GM21737 (cell line): ENCODE measurements around the gene POLR2B.
"Not testable (repeated sequence)": the region's sequence is repeated elsewhere in the genome, so short reads cannot be mapped to it uniquely, and the experiment has no call there.

ENCODE experiments used
- ATAC-seq: cut with Tn5 transposase; IDR thresholded peaks from one replicate; pipeline ENCODE4 v1.9.1; 2021; ENCODE audit warnings: mild to moderate bottlenecking, moderate library complexity; ENCODE audit not compliant: unreplicated experiment

Gene POLR2B

DNA sequence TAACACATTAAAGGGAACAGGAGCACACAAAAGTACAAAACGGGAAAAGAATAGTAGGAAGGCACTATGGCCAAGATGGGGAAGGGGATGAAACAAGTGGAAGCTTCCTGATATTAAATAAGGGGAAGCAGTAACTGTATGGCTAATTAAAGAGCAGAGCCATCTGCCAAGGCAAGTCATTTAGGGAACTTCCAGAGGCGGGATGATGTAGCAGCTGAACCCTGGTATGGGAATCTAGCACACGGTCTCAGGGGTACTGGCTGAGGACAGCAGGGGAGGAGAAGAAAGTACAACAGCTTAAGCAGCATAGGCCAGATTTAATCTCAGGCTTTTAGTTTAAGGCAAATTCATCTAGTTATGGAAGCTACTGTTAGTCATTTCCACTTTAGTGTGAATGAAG lies 72.4 kb downstream of the POLR2B start:
- no peak for ATAC-seq

DNA sequence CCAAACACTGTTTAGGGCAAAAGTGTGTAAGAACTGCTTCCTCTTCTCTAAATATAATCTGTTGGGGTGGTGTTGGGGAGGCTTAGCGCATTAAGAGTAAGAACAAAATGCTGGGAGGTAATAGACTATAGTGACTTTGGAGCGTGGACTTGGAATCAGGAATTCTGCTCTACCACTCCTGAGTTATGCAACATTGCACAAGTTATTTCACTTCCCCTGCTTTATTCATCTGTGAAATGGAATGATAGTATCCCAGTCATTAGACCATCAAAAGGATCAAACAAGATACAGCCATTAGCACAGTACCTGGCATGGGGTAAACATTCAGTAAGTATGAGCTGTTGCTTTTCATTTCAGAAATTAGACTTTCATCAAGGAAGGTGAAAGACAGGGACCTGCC lies 72.8 kb downstream of the POLR2B start:
- ATAC-seq: no peak

DNA sequence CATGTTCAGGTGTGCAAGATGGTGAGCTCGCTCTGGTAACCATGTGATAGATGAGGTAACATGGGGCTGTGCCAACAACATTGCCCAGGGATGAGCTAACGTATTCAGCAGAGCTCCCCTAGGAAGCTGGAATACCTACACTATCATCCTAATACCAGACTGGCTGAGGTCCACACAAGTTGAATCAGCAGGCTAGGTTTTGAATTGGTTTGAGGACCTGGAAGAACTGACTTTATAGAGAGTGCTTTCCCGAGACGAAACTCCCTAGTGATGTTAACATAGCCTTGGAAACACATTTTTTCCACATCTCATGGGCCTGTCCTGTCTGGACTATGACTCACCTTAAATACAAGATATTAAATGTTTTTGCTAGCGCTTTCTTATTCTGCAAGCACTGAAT lies 74.8 kb downstream of the POLR2B start:
- no peak for ATAC-seq

DNA sequence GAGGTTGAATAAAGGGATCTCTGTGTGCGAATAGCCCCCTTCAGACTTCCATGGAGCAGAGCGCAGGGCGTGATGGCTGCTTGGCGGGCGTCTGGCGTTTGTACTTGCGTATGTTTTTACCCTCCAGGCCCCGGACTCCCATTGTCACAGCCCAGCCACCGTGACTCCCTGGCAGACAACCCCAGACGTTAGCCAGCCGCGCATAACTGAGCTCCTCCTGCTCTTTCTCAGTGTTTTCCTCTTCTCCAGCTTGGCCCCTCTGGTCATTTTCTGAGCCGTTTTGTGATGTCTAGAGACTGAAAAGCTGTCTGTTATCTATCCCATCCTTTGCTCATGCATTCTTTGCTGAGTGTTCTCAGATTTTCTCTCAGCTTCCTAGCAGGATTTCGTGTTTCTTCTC lies 77.2 kb downstream of the POLR2B start:
- ATAC-seq: no peak

DNA sequence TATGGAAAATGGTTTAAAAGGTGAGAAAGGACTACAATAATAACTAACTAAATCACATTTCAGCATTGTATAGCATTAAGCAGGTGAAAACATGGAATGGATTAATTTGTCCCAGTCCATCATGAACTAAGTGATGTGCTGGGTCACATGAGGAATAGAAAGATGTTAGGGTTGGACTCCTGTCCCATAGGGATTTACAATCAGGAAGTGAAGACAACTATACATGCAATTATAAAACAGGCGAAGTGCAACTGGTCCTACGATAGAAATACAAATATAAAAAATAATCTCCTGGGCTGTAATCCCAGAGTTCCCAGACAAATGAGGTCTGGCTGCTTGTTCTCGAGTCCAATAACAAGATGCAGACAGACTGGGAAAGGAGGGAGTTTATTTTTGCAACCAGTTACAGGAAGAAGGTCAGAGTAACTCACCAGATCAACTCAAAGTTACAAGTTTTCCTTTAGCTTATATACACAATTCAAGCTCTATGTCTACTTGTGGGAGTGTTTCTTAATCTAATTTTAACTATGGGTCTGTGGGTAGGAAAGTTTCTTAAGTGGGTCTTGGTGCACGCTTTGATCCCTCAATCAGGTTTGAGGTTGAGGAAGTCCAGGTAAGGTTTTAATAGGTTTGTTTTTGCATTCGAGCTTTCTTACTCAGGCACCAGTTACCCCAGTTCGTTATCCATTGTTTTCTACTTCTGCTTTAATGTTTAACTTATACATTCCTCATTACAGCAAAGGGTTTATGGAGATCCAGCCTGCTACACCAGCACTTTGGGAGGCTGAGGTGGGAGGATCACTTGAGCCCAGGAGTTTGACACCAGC lies 81.4 kb downstream of the POLR2B start:
- ATAC-seq: no peak

DNA sequence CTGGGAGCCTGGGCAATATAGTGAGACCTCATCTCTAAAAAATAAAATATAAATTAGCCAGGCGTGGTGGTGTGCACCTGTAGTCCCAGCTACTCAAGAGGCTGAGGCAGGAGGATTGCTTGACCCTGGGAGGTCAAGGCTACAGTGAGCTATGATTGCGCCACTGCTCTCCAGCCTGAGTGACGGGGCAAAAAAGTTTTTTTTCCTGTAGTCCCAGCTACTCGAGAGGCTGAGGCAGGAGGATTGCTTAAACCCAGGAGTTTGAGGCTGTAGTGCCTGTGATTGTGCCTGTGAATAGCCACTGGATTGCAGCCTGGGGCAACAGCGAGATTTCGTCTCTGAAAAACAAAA lies 82.0 kb downstream of the POLR2B start:
- ATAC-seq: not testable (repeated sequence)

DNA sequence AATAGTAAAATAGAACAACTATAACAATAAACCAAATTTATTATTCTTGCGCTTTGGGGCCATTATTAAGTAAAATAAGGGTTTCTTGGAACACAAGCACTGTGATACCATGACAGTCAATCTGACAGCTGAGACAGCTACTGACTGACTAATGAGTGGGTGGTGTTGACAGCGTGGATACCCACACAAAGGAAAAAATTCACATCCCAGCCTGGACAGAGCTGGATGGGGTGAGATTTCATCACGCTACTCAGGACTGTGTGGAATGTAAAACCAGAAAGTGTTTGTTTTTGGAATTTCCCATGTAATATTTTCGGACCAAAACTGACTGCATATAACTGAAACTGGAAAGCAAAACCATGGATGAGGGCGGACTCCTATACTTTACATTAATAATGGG lies 82.7 kb downstream of the POLR2B start:
- ATAC-seq: no peak

DNA sequence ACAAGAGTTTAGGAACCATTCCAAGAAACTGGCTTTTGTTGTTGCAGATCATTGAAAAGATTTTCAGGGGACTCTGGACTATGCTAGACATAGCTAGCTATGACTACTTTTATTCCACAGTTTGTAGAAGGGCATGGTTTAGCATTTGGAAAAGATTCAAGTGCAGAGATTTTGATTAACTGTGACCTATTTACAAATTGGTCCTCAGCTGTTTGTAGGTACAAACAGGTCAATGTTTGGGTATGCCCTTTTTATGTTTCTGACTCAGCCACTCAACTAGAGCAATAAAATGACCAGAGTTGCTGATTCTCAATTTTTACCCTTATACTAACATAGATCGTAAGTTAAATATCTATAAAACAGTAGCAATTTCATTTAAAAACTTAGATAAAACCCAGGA lies 84.8 kb downstream of the POLR2B start:
- no peak for ATAC-seq

DNA sequence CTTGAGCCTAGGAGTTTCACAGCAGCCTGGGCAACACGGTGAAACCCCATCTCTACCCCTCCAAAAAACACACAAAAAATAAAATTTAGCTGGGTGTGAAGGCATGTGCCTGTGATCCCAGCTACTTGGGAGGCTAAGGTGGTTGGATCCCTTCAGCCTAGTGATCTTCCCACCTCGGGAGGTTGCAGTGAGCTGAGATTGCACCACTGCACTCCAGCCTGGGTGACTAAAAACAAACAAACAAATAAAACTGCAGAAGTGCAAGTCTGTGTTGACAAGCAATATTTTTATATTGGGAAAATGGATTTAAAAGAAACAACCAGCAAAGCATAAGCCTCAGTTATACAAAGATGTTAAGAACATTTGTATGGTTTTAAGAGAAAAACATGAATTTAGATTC lies 85.4 kb downstream of the POLR2B start:
- ATAC-seq: no peak

DNA sequence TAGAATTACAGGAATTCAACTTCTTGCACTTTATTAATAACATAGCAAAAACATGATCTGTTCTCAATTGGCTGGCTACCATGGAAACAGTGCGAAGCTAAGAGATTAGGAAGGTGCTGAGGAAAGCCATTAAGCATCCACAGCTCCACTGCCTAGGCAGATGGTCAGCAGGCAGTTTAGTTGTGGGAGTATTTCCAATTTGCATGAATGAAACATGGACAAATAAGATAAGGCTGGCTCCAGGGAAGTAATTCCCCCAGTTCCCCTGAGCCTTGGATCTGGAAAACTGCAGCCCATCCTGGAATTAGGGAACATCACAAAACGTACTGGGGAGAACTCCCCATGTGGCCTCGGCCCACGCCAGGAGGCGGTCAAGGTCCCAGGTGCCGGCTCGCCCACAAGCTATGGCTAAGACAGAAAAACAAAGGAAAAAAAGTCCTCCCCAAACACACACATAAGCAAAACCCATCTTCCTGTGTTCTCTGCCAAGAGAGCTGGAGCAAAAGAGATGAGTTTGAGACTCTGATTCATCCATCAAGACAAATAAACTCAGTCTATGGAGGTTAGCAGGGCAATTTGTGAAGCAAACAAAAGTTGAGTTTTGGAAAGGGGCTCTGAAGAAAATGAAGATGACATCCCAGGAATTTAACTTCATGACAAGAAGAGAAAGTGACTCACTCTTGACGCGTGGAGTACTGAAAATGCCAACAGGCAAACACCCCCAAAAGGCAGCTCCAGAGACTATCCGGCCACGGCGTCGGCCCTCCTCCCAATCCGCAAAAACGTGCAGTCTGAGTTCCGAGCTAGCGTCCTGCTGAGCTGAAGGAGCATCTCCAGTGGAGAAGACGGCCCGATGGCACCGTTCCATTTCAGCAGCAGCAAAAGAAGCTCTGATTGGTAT lies 86.4 kb downstream of the POLR2B start:
- no peak for ATAC-seq

DNA sequence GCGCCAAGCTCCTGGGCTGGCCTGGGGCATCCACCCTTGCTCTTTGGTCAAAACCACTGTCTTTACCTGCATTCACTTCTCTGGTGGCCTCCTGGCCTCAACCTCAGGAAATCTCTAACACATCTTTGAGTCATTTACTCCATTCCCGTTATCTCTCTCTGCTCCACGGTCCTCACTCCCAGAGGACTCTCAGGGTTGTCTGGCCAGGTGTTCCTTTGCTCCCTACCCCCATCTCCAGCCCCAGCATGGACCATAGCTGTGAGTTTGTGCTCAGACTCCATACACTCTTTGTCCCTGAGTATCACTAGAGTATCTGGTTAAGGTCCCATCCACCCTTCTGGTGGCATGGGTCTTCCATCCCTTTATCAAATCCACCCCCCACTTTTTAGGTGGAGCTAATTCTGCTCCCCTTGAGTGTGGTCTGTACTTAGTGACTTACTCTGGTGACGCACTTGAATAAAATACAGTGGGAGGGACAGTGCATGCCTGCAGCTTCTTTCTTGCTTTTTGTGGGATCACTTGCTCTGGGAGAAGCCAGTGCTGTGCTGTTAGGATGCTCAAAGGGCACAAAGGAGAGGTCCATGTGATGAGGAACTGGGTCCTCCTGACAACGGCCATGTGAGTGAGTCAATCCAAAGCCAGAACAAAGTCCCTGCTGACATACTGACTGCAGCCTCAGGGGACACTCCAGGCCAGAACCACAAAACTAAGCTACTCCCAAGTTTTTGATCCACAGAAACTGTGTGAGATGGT lies 87.2 kb downstream of the POLR2B start:
- ATAC-seq: no peak

DNA sequence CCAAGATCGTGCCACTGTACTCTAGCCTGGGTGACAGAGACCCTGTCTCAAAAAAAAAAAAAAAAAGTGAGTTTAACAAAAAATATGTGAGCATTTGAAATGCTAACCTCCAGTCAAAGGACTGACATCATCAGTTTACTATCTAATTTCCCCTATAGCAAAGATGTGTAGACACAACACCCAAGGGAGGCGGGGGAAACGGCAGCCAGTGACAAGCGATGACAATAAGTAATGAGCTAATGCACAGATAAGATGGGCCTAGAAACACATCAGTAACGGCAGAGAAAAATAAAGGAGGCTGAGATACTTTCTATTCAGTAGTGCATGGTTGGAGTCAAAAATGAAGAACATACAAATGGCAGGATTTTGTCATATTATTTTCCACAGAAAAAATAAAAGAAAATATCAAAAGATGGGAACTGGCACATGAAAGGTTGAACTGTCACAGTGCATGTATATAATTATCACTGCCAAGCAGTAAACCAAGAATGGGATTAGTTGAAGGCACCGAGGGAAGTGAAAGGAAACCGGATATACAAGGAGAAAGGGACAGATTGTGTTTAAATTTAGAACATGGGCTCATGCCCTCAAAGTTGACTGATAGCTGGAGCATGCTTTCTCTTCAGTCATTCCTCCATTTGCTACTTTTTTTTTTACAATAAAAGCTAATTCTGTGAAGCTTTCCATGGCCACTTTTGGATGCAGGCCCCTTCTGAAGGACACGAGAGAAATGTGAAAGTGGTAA lies 89.7 kb downstream of the POLR2B start:
- ATAC-seq: no peak

DNA sequence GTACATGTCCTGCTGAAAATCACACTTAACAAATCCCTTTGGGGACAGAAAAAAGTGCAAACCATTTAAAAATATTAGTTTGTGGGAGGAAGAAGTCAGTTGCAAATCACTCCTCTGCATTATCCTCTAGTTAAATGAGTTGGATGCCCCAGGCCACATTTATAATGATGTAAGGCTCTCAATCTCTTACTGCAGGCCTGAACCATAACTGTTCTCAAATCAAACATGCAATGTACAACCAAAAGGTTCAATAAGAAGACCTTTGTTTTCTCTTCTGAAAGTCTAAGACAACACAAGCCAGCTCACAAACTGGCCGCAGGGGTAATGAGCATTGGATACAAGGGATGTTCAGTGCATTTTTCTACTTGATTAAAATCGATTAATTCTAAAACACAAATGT lies 91.8 kb downstream of the POLR2B start:
- no peak for ATAC-seq

DNA sequence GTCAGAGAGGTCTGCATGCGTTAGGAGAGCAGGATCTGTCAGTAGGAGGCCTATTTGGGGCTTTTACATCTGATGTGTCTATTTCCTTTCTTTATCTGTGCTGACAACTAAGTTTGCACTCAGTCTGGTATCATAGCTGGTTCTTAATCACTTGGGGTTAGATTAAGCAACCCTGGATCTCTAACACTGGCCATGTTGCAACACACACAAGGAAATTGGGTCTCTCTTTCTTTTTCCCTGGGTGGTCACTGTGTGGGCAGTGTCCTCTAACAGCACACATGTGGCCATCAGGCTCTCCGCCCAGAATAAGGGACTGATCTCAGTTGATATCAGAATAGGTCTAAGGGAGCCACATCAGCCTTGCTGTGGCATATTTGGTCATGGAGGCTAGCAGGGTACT lies 92.6 kb downstream of the POLR2B start:
- no peak for ATAC-seq

DNA sequence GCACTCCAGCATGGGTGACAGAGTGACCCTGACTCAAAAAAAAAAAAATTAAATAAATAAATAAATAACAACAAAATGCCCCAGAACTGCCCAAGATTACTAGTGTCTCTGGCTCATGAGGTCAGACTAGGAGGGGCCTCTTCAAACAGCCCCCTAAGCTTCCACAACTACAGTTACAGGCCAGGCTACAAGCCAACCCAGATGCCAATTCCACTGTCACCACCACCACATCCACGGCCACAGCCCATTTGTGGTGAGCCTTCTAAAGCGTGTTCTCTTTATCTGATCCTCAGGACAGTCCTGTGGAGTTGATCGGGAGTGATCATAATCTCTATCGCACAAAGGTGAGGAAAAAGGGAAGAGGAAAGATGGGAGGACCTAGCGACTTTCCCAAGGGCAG lies 94.9 kb downstream of the POLR2B start:
- ATAC-seq: no peak

DNA sequence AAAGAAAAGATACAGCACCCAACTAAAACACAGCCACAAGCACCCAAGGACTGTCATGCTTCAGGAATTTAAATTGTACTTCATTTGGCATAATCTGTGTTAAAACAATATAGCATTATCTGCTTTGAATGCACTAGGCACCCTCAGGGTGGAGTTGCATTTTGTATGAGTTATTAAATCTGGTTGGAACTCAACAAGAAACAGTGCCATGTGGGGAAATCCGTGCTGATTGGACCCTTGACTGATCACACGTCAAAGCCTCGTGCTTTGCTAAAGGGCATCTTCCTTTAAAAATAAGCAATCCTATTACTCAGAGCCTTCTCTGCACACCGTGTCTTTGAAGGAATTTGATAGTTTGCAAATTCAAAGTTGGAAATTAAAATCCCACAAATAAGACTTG lies 96.0 kb downstream of the POLR2B start:
- no peak for ATAC-seq

DNA sequence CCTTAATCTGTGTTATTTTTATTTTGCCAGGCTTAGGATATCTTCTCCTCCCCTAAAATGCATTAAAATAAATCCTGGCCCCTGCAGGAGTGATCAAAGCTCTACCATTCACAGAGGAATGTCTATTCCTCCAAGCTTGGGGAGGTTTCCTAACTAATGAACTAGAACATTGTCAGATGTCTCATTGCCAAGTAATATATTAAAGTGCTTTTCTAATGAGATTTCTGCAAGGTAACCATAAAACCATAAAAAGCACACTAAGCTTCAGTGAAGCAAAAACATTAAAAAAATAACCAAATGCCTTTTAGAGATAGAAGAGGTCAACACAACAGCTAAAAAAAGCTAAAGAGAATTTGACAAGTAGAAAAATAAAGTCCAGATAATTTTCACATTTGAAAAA lies 96.7 kb downstream of the POLR2B start:
- ATAC-seq: no peak

DNA sequence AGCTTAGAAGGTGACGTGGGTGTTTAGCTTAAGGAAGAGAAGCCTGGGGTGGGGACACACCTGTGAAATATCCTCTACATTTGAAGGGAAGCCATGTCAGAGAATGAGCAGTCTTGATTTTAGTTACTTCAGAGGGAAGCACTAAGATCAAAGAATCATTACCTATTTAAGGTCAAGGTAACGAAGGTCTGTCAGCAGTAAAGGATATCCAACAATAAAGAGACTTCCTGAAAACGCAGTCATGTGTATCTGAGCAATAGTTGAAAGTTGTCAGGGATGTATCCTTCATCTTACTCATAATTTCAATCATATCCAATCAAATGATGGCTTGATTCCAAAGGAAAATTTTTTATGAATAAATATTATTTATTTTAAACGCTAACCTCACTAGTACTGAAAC lies 98.0 kb downstream of the POLR2B start:
- no peak for ATAC-seq

DNA sequence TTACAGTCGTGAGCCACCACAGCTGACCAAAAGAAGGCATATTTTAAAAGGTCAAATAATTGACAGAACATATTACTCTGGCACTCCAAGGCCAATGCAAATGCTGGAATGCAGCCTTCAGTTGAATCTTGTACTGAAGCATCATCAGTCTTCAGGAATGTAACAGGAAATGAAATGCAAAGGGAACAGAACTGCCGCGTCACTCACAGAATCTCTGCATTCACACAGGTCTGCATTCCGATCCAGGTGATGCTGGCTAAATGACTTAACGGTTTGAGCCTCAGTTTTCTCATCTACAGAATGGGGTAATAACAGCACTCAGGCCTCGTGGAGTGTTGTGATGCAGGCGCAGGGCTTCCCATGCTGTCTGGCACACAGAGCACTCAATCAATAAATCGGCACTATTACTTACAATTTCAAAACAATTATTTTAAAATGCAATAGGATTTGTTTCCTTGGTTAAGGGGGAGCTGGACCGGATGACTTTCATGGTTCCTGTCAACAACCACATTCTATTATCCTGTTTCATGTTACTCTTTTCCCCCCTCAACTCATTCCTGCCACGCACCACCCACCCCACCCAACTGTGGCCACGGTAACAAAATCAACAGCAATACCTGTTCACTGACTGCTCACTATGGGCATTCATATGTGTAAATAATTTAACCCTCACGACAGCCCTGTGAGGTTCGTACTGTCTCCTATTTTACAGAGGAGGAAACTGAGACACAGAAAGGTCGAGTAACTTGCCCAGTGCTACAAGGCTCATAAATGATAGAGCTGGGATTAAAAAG lies 99.1 kb downstream of the POLR2B start:
- no peak for ATAC-seq
